Calu3 (cell line): ENCODE data around the gene PPP2R2C. TPM values are rescaled to one million over a fixed set of nuclear protein-coding genes. Genes with fewer than 3 reads are reported as not detected.

Source experiments
- BruUV-seq: library from RNA; stranded (reverse); fragments of 400-500 nt; replicated peaks from 2 replicates; lab custom pipeline; 2021; lab: Mats Ljungman, UMichigan
- CTCF ChIA-PET: fragments of 300-600 bp; sonication (Branson Sonifier 250); formaldehyde crosslinking; loops from one replicate; lab custom pipeline; 2022; ENCODE audit warnings: antibody characterized with exemption; lab: Charles Lee
- DNase-seq: peaks from one replicate; pipeline ENCODE4 v3.0.0; 2022
- H3K27ac Mint-ChIP-seq: one replicate; pipeline ENCODE4 v1.8.0; 2022; ENCODE audit warnings: mixed read lengths; ENCODE audit not compliant: unreplicated experiment
- H3K27me3 Mint-ChIP-seq: one replicate; pipeline ENCODE4 v1.8.0; 2022; ENCODE audit warnings: mixed read lengths; ENCODE audit not compliant: unreplicated experiment
- H3K36me3 Mint-ChIP-seq: one replicate; pipeline ENCODE4 v1.8.0; 2022; ENCODE audit warnings: mild to moderate bottlenecking, moderate library complexity, mixed read lengths; ENCODE audit not compliant: insufficient read depth, unreplicated experiment
- H3K4me1 Mint-ChIP-seq: one replicate; pipeline ENCODE4 v1.8.0; 2022; ENCODE audit warnings: mild to moderate bottlenecking, low read depth, mixed read lengths; ENCODE audit not compliant: unreplicated experiment
- H3K4me3 Mint-ChIP-seq: one replicate; pipeline ENCODE4 v1.8.0; 2022; ENCODE audit warnings: mild to moderate bottlenecking, low read depth, moderate library complexity, mixed read lengths; ENCODE audit not compliant: unreplicated experiment
- H3K9me3 Mint-ChIP-seq: one replicate; pipeline ENCODE4 v1.8.0; 2022; ENCODE audit warnings: low read depth, mixed read lengths; ENCODE audit not compliant: unreplicated experiment
- intact Hi-C: fragments of 100-400 bp; cut with micrococcal nuclease; formaldehyde crosslinking; loops from one replicate; pipeline ENCODE4 v1.10.0; 2022; ENCODE audit not compliant: unreplicated experiment
- total RNA-seq: library from RNA; stranded (reverse); gene quantifications from 2 replicates; pipeline ENCODE4 v1.2.3, GENCODE V29; 2022
- TF ChIP-seq, protein P1 (sequence below): fragments of 200-600 bp; IDR thresholded peaks from one replicate; pipeline ENCODE4 v1.8.0; 2022; ENCODE audit warnings: antibody characterized with exemption; ENCODE audit not compliant: unreplicated experiment

The PPP2R2C gene
- total RNA-seq, 1 experiment from 2014 or later = 9.4 TPM

- no TSS peak for BruUV-seq
- TF ChIP-seq, protein P1, sequence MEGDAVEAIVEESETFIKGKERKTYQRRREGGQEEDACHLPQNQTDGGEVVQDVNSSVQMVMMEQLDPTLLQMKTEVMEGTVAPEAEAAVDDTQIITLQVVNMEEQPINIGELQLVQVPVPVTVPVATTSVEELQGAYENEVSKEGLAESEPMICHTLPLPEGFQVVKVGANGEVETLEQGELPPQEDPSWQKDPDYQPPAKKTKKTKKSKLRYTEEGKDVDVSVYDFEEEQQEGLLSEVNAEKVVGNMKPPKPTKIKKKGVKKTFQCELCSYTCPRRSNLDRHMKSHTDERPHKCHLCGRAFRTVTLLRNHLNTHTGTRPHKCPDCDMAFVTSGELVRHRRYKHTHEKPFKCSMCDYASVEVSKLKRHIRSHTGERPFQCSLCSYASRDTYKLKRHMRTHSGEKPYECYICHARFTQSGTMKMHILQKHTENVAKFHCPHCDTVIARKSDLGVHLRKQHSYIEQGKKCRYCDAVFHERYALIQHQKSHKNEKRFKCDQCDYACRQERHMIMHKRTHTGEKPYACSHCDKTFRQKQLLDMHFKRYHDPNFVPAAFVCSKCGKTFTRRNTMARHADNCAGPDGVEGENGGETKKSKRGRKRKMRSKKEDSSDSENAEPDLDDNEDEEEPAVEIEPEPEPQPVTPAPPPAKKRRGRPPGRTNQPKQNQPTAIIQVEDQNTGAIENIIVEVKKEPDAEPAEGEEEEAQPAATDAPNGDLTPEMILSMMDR = no peak
- Mint-ChIP-seq H3K27me3 (no peaks in the 10 kb centered on the region), H3K36me3 (no peaks in the 10 kb centered on the region), H3K4me1 (peaks cover 10% of the 10 kb centered on the region), H3K4me3 (no peak overlapping the region), H3K27ac (no peak overlapping the region), H3K9me3 (no peaks in the 10 kb centered on the region)
- intact Hi-C loops = no loop called here
- no peak for DNase-seq
- CTCF ChIA-PET = no interaction called here
Observed at GRCh38 chr4:6277139-6277802, 195.1 kb downstream of the PPP2R2C start.

DNA sequence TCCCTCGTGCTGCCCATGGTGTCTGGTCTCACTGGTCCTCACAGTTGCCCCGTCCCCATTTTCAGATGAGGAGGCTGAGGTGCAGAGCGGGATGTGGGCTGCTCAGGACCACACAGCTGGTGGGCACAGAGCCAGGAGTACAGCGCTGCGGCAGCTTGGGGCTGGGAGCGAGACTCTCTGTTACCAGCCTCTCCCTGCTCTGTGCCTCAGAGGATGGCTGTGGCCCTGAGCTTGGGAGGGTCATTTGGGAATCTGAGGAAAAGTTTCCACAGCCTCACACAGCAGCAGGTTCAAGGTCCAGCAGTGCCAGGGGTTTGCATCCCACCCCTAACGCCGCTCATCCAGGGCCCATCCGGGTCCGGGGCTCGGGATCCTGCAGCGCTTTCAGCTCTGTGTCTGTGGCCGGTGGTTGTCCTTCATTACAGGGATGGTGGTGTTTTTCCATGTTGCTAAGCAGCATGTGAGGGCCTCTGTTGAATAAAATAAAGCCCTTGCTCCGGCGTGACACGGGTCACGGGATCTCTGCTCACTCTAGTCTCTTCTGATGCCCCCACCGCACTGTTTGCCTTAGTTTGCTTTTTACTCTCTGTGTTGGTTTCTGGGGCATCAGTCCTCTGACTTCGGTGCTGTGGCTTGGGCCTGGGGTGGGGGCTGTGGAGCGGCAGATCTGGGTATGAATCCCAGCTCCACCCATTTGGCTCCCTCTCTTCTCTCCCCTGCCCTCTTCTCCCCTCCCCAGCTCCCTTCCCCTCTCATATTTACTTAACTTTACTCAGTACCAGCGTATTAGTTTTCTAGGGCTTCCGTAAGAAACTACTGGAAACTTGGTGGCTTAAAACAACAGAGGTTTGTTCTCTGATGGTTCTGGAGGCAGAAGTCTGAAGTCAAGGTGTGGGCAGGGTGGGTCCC is 196.3 kb downstream of the PPP2R2C start:
- no peaks in the 10 kb centered on the region for H3K27me3 Mint-ChIP-seq
- no peak overlapping the region for H3K27ac Mint-ChIP-seq
- intact Hi-C loops = no loop called here
- H3K9me3 Mint-ChIP-seq = no peaks in the 10 kb centered on the region
- CTCF ChIA-PET = no interaction called here
- no peak for DNase-seq
- TF ChIP-seq, protein P1 = no peak
- peaks cover 18% of the 10 kb centered on the region for H3K4me1 Mint-ChIP-seq
- no TSS peak for BruUV-seq
- no peak overlapping the region for H3K4me3 Mint-ChIP-seq
- peaks cover 5% of the 10 kb centered on the region for H3K36me3 Mint-ChIP-seq

DNA sequence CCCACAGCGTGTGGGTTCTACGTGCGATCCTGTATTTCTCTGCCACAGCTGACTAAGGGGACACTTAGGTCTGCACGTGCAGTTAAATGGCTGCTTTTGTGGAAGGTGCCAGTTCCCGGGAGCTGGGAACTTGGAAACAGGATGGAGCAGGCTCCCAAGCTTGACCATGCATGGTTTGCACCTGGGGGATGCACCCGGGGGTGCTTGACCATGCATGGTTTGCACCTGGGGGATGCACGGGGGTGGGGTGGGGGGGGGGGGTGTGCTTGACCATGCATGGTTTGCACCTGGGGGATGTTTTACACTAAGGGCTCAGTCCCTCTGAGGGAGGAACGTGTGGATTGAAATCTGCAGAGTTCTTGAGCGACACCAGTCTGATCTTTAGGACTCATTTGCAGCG is 197.1 kb downstream of the PPP2R2C start:
- intact Hi-C loops = no loop called here
- CTCF ChIA-PET = no interaction called here
- Mint-ChIP-seq H3K9me3 (no peaks in the 10 kb centered on the region), H3K27me3 (no peaks in the 10 kb centered on the region), H3K36me3 (peaks cover 5% of the 10 kb centered on the region), H3K27ac (no peak overlapping the region), H3K4me3 (no peak overlapping the region), H3K4me1 (peaks cover 18% of the 10 kb centered on the region)
- no peak for DNase-seq
- TF ChIP-seq, protein P1 = no peak
- no TSS peak for BruUV-seq

DNA sequence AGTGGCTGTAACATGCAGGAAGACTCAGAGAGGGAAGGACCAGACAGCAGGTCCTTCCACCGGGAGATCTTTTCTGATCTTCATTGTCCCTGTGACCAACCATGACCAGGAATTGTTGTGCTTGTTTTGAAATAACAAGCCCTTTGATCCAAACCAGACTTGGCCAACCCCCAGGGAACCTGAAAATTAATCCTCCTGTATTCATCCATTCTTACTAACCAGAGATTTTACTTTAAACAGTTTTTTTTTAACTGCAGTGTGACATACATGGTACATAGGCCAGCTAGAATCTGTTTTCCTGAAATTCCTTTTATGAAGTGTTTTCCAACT is 198.8 kb downstream of the PPP2R2C start:
- H3K27me3 Mint-ChIP-seq = peaks cover 1% of the 10 kb centered on the region
- H3K9me3 Mint-ChIP-seq = no peaks in the 10 kb centered on the region
- CTCF ChIA-PET = interaction anchor here (0.7 kb wide), 1 partner anchor 9 kb away, joined by 3 read pairs; no protein-coding TSS in a partner anchor
- H3K36me3 Mint-ChIP-seq = peaks cover 14% of the 10 kb centered on the region
- no peak overlapping the region for H3K4me3 Mint-ChIP-seq
- DNase-seq = no peak
- TF ChIP-seq, protein P1 = no peak
- intact Hi-C loops = loop anchor here (5.0 kb wide), 1 partner anchor 34 kb away; no protein-coding TSS in a partner anchor
- H3K27ac Mint-ChIP-seq = no peak overlapping the region
- BruUV-seq = no TSS peak
- peaks cover 18% of the 10 kb centered on the region for H3K4me1 Mint-ChIP-seq
